Measurements from ENCODE around the gene PGP.

The PGP gene

DNA sequence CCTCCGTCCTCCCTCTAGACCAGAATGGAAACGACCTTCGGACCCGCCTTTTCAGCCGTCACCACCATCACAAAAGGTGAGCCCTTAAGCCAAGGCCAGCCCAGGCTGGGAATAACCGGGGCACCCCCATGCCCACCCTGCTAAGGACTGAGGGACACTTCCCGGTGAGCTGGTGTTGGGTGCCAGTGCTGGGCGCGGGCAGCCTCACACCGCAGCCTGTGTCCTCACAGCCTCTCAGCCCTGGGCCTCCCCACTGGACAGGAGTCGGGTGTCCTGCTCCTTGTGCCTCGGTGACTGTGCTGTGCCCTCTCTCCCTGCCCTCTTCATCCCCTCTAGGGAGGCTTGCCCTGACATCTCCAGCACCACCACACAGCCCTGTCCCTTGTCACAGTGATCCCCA is 48.8 kb downstream of the PGP start:
- no peak for DNase-seq (ENCODE audit: low spot score)

DNA sequence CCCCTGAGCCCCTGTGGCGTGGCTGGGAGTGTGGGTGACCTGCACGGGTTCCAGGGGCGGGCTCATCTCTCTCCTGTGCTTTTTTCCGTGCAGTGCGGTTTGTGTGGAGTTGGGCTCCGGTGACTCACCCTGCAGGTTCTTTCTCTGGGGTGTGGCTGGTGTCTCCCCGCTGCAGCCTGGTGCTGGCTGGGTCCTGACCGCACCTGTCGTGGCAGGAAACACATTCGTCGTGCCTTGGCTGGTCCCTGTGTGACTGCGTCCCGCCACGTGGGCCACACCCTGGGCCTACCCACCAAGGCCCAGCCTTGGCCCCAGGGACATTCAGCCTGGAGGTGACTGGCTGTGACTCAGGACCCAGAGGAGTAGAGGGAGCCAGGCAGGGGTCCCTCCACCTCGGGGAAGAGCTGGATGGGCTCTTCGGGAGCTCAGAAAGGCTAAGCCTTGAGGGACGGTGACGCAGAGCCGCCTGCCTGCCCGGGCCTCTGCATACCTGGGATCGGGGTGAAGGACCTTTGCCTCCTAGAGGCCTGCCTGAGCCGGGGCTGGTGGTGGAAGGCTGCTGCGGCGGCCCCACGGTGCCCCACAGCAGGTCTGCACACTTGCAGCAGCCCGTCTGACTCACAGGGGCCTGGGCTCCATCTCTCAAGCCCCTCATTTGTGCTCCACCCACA is 51.3 kb downstream of the PGP start:
- DNase-seq (ENCODE audit: low spot score), result no peak

GRCh38 chr16:2162676-2163118 is 51.9 kb downstream of the PGP start:
- DNase-seq (ENCODE audit: low spot score), result no peak

DNA sequence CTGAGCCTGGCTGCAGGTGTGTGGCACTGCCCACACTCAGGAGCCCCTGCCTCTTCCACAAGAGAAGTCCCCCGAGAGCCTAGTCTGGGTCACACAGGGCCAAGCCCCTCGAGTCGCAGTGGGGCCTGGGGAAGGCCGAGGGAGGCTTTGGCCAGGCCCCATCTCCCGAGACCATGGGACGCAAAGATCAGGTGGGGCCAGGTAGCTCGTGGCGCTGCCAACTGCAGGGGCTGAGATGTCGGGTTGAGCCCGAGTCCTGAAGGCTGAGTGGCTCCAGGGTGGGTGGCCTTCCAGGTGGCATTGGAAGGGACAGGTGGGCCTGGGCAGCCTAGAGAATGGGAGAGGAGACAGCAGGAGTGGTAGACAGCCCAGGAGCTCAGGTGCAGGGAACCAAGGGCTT is 52.7 kb downstream of the PGP start:
- DNase-seq (ENCODE audit: low spot score), result no peak
